Brain pericyte (primary cell): ENCODE results near the gene MTM1.

Experiments
- DNase-seq: peaks from one replicate; pipeline ENCODE4 v3.0.0-alpha.2; 2012; ENCODE audit warnings: low read depth, low spot score

The MTM1 gene

GRCh38 chrX:150548684-150549083, 19.7 kb upstream of the MTM1 start:
- DNase-seq = no peak

GRCh38 chrX:150551963-150552362, 16.5 kb upstream of the MTM1 start:
- no peak for DNase-seq

GRCh38 chrX:150558424-150558823, 10.0 kb upstream of the MTM1 start:
- no peak for DNase-seq

- DNase-seq = no peak
Measured at GRCh38 chrX:150564838-150565237, 3.6 kb upstream of the MTM1 start.

- no peak for DNase-seq
Measured at GRCh38 chrX:150565551-150565950, 2.9 kb upstream of the MTM1 start.

GRCh38 chrX:150566734-150567182, 1.7 kb upstream of the MTM1 start:
- DNase-seq = no peak

- DNase-seq = no peak
Measured at GRCh38 chrX:150567645-150568319, 639 bp upstream of the MTM1 start.

GRCh38 chrX:150569155-150569477, 695 bp downstream of the MTM1 start:
- DNase-seq = no peak

- DNase-seq = no peak
Measured at GRCh38 chrX:150570512-150570911, 2.1 kb downstream of the MTM1 start.

- DNase-seq = no peak
Measured at GRCh38 chrX:150572206-150572605, 3.8 kb downstream of the MTM1 start.

- DNase-seq = no peak
Measured at GRCh38 chrX:150573106-150573505, 4.7 kb downstream of the MTM1 start.

- DNase-seq = no peak
Measured at GRCh38 chrX:150573702-150574101, 5.3 kb downstream of the MTM1 start.

- no peak for DNase-seq
Measured at GRCh38 chrX:150574559-150575418, 6.4 kb downstream of the MTM1 start.

- DNase-seq = no peak
Measured at GRCh38 chrX:150575419-150575814, 7.0 kb downstream of the MTM1 start.

- no peak for DNase-seq
Measured at GRCh38 chrX:150577174-150577573, 8.8 kb downstream of the MTM1 start.

- no peak for DNase-seq
Measured at GRCh38 chrX:150581093-150581775, 12.8 kb downstream of the MTM1 start.

GRCh38 chrX:150582338-150582948, 14.0 kb downstream of the MTM1 start:
- no peak for DNase-seq

GRCh38 chrX:150587585-150588503, 19.4 kb downstream of the MTM1 start:
- no peak for DNase-seq

- no peak for DNase-seq
Measured at GRCh38 chrX:150594584-150594983, 26.2 kb downstream of the MTM1 start.

GRCh38 chrX:150599226-150599625, 30.8 kb downstream of the MTM1 start:
- DNase-seq = no peak

- DNase-seq = no peak
Measured at GRCh38 chrX:150602296-150602695, 33.9 kb downstream of the MTM1 start.
